NOMO-1 treated with dmso at 0.1 percent for 144 hours (cell line): ENCODE results near the gene TPST1.
"Not testable (repeated sequence)": the region's sequence is repeated elsewhere in the genome, so short reads cannot be mapped to it uniquely, and the experiment has no call there.

Experiments used
- DNase-seq: peaks from one replicate; lab custom pipeline; 2025; ENCODE audit not compliant: unreplicated experiment; lab: John Stamatoyannopoulos, UW

The TPST1 gene

DNA sequence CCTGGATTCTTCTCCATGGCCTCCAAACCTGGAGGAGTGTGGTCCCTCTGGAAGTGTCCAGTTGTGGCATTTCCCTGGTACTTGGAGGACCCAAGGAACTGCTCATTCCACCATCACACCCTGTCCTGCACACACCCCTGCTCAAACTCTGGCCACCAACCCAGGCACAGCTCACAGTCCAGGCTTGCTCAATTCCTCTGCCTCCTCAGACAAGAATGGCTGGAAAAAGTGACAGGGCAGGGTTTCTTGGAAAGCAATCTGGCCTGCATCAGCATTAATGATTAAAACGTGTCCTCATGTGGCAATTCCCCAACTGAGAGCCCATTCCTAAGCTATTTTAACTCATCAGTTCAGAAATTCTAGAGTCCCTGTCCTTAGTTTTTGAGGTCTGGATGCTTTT lies 17.2 kb upstream of the TPST1 start:
- no peak for DNase-seq

DNA sequence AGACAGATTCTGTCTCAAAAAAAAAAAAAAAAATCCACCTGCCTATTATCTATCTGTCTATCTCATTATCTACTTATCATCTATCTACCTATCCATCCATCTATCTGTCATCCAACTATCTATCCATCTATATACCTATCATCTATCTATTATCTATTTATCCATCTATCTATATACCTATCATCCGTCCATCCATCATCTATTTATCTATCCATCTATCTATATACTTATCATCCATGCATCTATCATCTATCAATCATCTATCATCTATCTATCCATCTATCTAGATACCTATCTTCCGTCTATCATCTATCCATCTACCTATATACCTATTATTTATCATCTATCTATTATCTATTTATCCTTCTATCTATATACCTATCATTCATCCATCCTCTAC lies 16.5 kb upstream of the TPST1 start:
- no peak for DNase-seq

DNA sequence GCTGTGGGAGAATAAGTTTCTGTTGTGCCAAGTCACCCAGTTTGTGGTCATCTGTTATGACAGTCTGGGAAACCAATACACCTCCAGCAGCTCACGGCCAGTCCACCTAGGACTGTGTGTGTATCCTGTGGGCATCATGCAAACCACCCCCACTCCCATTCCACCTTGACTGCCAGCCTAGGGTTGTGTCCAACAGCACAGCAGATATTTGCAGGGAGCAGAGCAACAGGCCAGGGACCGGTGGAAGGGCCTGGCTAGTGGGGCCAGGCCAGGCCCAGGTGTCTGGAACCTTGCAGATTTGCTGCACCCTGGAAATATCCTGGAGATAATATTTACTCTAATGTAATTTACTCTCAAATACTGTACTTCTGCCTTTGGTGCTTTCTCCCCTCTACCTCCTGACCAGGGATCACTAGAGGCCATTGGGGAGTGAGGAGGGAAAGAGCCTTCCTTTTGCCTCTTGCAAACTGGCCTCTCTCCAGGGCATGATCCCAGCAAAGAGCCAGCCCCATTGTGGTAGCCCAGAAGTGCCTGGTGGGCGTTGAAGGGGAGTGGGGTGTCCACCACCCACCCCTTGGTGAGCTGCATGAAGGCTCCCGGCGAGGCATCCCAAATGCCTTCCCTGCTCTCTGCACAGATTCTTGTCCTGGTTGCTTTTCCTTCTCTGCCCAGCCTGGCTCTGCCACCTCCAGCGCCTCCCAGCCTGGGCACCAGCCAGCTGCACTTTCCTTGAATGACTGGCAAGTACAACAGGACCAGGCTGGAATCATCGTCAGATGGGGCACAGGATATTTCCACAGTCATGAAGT lies 15.2 kb upstream of the TPST1 start:
- no peak for DNase-seq

DNA sequence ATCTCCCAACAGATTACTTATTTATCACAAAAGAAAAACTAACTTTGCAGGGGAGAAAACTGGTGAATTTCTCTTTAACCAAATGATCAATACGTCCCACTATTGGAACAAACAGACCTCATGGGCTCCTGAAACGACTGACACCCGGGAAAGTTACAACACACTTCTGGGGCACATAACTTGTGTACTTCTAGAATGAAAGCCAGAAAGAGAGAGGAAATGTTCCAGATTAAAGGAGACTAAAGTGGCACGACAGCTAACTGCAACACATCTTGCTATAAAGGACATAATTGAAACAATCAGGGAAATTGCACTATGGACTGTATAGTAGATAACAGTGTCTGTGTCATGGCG lies 14.7 kb upstream of the TPST1 start:
- no peak for DNase-seq

DNA sequence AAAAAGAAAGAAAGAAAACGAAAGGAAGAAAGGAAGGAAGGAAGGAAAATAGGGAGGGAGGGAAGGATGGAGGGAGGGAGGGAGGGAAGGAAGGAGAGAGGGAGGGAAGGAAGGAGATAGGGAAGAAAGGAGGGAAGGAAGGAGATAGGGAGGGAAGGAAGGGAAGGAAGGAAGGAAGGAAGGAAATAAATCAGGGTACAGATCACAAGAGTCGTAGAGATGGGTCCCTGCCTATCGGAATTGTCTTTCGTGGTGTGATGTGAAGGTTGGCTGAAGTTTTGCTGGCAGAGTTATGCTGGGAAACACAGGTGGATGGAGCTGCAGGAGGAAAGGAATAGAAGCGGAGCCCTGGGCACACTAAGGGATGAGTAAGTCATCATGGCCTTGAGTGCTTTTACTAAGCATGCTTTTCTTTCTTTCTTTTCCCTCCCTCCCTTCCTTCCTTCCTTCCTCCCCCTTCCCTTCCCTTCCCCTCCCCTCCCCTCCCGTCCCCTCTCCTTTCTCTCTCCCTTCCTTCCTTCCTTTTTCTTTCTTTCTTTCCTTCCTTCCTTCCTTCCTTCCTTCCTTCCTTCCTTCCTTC lies 11.9 kb upstream of the TPST1 start:
- DNase-seq = no peak

DNA sequence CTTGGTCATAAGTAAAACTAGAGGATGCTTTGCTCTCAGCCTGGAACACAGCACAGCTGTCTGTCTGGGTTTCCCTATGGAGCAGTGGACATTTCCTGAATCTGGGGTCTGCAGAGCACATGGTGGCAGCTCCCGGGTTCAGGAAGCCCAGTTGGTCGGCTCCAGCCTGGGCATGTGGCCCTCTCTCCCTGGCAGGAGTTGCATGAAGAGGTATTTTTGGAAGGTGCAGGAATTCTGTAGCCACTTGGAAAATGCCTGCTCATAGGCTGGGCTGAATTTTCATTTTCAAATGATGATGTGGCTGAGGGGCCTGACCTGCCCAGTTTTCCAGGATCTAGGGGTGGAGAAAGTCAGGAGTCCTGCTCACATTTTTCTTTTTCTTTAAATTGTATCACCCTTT lies 6.7 kb upstream of the TPST1 start:
- DNase-seq = no peak

DNA sequence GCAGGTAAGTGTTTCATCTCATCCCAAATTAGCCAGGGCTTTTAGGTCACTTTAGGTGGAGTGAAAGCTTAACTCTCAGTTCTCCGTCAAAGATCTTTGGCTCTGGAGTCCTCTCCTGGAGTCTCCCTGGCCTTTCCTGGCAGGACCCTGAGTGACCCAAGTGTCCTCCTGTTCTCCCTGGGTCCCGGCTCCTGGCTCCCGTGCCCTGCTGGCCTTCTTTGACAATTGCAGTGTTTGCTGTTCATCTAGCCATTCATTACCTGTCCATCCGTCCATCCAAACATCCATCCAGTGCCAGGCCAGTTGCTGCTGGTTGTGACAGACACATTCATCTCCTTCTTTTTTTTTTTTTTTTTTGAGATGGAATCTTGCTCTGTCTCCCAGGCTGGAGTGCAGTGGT lies 6.2 kb upstream of the TPST1 start:
- DNase-seq = no peak

DNA sequence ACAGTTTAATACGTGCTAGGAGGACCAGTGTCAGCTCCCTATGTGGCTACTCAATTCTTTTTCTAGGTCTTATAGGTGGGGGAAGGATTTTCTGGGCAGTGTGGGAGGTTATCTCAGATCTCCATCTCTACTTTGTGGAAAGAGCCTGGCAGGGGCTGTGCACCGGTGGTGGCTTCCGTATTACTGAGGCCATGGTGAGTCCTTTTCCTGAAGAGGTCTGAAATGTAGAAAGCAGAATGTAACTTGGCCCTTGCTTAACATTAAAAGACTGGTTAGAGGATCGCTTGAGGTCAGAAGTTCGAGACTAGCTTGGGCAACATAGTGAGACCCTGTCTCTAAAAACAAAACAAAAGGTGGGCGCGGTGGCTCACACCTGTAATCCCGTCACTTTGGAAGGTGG lies 2.7 kb upstream of the TPST1 start:
- DNase-seq = no peak

DNA sequence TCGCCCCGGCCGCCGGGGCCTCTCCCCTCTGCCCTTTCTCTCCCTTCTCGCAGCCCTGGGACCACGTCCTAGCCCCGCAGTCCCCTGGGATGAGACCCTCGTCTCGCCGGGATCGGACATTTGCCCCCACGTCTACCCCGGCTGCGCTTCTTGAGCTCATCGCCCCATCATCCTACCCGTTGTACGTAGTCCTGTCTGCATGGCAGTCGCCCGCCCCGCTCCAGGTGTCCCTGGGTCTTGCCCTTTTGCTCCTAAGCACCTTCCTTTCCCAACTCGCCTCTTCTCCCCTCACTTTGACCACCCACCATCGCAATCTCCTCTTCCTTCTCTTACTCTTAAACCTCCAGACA lies 582 bp downstream of the TPST1 start:
- DNase-seq = no peak

DNA sequence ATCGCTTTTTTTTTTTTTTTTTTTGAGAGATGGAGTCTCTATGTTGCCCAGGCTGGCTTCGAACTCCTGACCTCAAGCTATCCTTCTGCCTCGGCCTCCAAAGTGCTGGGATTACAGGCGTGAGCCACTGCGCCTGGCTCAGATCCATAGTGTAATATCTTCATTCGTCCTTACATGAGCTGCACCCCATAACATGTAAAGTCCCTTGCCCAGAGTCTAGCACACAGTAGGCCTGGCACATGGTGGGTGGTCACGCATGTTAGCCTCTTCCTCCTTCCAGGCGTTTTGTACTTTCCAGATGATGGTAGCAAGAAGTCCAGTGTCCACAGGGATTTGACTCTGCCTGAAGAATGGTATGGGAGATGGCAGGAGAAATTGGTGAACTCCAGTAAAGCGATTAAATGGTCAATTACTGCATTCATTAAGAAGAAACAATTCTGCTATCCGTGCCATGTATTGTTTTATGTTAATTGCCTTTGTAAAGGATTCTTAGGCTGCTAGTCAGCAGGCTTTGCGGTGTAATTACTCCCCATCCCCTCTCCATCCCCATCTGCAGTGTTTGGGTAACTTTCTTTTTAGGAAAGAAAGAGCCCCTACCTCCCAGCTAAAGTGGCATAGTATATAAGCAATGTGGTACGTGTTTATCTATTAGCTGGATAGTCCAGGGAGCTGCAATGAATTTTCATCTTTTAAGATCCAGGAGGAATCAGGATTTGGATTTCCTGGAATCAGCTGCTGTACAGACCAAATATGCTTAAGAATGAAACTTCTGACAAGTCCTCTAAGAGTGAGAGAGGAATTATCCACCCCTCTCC lies 1.2 kb downstream of the TPST1 start:
- no peak for DNase-seq

DNA sequence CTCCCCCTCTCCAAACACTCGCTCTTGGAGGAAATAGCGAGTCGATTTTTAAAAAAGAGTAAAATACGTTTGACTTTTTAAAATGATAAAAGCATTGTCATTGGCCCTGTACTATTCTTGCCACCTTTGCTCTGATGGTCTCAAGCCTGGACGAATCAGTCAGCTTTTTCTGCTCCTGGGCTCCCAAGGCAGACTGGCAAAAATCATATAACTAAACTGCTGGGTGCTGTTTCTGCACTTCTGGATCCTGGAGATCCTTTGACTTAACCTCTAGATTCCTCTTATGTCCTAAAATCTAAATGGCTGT lies 1.8 kb downstream of the TPST1 start:
- DNase-seq = no peak

DNA sequence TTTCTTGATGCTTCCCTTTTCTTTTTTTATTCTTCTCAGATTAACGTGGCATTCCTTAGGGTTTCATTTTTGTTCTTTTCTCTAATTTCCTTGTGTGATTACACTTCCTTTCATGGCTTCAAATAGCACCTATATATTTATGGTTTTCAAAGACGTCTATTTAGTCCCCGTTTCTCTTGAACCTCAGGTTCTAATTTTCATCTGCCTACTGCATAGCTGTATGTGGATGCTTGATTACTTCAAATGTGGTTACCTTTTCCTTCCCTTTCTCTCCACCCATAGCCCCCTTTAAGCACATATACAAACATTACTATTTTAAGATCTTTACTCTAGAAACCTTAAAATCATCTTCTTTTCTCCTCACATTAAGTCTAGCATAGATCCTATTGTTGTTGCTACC lies 2.4 kb downstream of the TPST1 start:
- DNase-seq = no peak

DNA sequence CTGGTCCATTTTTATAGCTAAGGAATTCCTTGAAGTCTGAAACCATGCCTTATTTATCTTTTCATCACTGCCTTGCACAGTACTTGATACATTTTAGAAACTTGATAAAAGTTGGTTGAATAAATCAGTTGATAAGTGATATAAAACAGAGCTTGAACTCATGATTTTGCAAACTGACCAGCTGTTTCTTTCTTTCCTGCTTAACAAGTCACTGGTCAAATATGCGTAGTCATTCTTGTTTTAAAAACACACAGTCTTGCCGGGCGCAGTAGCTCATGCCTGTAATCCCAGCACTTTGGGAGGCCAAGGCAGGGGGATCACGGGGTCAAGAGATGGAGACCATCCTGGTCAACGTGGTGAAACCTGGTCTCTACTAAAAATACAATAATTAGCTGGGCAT lies 6.3 kb downstream of the TPST1 start:
- DNase-seq = no peak

DNA sequence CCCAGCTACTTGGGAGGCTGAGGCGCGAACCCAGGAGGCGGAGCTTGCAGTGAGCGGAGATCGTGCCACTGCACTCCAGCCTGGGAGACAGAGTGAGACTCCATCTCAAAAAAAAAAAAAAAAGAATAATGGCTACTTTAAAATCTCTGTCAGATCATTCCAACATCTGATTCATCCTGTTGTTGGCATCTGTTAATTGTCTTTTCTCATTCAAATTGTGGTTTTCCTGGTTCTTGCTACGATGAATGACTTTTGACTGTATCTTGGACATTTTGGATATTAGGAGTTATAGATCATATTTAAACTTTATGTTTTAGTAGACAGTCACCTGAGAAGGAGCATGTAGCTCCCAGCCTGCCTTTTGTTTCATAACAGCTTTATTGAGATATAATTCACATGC lies 8.5 kb downstream of the TPST1 start:
- DNase-seq = no peak

DNA sequence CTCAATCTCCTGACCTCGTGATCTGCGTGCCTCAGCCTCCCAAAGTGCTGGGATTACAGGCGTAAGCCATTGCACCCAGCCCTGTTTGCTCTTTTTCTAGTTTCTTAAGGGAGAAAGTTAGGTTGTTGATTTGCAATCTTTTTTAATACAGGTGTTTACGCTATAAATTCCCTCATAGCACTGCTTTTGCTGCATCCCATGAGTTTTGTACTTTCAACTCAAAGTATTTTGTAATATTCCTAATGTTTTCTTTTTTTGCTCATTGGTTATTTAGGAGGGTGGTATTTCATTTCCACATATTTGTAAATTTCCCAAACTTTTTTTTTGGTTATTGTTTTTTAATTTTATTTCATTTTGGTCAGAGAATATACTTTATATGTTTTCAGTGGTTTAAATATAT lies 11.6 kb downstream of the TPST1 start:
- no peak for DNase-seq

DNA sequence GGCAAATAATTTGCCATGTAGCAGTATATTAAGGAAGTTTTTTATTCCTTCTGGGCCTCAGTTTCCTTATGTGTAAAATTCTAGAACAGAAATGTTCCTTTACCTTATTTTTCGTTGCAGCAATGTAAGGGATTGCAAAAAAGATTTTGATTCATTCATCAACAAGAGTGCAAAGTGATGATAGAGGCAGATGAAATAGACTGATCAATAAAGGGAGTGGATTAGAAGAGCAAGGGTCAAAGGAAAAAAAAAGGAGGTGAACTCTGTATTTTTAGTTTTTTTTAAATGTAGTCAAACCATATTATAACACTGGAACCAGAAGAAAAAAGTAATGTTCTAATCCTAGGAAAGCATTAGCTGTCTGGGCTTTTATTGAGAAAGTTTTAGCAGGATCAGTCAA lies 14.7 kb downstream of the TPST1 start:
- no peak for DNase-seq

DNA sequence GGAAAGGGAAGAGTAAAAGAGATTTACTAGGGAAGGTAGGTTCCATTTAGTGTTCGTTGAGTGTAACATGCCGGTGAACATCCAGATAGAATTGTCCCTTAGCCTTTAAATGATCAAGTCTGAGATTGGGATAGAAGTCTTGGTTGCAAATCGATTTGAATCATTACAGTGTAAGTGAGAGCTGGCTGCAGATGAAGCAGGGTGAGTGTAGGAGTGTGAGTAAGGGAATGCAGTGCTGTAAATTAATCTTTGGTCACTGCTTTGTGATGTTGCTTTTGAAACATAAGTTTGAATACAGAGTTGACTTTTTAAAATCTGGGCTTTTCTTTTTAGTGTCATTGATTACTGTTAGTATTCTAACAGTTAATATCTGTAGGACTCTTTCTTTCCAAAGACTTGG lies 16.3 kb downstream of the TPST1 start:
- no peak for DNase-seq

DNA sequence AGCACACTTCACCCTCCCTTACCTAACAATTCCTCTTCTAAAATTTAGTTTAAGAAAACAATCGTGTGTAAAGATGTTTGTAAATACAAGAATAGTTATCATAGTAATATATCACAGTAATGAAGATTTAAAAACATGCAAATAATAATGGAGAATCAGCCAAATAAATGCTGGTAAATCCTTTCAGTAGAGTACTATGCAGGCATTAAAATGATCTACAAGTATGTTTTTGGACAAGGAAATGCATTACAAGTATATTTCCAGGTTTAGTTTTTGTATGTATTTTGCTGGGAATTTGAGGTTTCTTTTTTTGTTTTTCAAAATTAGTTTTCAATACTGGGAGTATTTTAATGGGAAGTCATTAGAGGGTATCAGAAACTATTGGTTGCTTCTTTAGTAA lies 22.7 kb downstream of the TPST1 start:
- no peak for DNase-seq

DNA sequence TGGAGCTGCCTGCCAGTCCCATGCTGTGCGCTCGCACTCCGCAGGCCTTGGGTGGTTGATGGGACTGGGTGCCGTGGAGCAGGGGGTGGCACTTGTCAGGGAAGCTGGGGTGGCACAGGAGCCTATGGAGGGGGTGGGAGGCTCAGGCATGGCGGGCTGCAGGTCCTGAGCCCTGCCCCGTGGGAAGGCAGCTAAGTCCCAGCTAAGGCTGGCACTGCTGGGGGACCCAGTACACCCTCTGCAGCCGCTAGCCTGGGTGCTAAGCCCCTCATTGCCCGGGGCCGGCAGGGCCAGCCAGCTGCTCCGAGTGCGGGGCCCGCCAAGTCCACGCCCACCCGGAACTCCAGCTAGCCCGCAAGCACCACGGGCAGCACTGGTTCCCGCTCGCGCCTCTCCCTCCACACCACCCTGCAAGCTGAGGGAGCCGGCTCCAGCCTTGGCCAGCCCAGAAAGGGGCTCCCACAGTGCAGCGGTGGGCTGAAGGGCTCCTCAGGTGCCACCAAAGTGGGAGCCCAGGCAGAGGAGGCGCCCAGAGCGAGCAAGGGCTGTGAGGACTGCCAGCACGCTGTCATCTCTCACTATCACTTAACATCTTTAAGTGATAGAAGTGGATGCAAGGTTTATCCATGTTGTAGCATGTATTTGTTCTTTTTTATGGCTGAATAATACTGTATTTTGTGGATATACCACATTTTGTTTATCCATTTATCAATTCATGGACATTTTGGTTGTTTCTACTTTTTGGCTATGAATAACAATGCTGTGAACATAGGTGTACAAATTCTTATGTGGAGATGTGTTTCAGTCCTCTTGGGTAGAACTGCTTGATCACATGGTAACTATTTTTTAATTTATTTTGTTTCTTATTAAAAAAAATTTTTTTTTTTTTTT lies 26.4 kb downstream of the TPST1 start:
- DNase-seq = not testable (repeated sequence)

DNA sequence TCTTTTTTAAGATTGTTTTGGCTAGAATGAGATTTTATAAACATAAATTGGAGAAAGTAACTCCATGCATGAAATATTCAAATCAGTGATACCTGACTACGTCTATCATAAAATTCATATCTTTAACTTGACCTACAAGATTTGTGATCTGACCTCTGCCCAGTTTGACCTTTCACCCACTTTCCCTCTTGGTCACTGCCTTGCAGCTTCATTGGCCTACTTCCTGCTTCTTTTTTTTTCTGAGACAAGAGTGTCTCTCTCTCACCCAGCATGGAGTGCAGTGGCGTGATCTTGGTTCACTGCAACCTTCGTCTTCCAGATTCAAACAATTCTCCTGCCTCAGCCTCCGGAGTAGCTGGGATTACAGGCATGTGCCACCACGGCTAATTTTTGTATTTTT lies 28.5 kb downstream of the TPST1 start:
- DNase-seq = no peak

DNA sequence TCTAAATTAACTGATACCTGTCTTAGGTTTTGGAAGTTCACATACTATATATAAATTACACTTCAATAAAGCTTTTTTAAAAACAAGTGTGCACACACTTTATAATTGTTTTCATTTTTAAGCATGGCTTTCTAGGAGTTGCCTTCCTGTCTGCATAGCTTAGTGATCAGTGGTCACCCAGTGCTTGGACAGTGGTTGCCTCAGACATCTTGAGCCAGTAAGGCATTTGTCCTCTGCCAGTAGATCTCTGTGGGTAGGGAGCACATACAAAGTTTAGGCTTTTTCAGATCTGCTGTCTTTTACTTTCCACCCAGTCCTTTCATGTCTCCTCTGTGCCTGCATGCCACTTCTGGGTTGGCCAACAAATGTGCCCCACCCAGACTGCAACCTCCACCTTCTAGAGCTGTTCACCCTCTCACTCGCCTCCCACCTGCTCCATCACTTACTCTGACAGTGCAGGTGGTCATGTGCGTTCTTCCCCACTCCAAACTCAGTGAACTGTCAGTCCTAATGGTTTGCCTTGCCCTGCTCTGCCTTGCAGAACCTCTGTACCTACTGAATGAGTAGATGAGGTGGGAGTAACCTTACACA lies 31.7 kb downstream of the TPST1 start:
- no peak for DNase-seq
